Liver (tissue), 9 donors: ENCODE measurements around the gene LRRN1. TPM values are rescaled to one million over a fixed set of nuclear protein-coding genes. Genes with fewer than 3 reads are reported as not detected.

Experiments
- DNase-seq: peaks from one replicate; pipeline ENCODE4 v3.0.0-alpha.2; 2017; ENCODE audit warnings: low spot score
- H3K27ac ChIP-seq, 2 donors: one replicate each; pipeline ENCODE4 v1.7.0; 2013; ENCODE audit warnings: inconsistent platforms in 2 of 2, low read length in 2 of 2, control low read depth in 1 of 2, low read depth in 1 of 2, mild to moderate bottlenecking in 1 of 2
- H3K27me3 ChIP-seq, 4 donors: one replicate each; pipeline versions ENCODE4 v1.6.1 to v1.7.0; 2013; ENCODE audit warnings: low read length in 3 of 4, inconsistent platforms in 1 of 4, mild to moderate bottlenecking in 1 of 4, moderate library complexity in 1 of 4; ENCODE audit not compliant: control insufficient read depth in 4 of 4, insufficient read depth in 4 of 4
- H3K36me3 ChIP-seq, 4 donors: one replicate each; pipeline versions ENCODE4 v1.6.1 to v1.7.0; 2013; ENCODE audit warnings: low read length in 3 of 4, mild to moderate bottlenecking in 3 of 4, low read depth in 1 of 4, moderate library complexity in 1 of 4; ENCODE audit not compliant: control insufficient read depth in 4 of 4, insufficient read depth in 3 of 4
- H3K4me1 ChIP-seq, 4 donors: one replicate each; pipeline versions ENCODE4 v1.6.1 to v1.7.0; 2013; ENCODE audit warnings: low read length in 3 of 4, mild to moderate bottlenecking in 3 of 4, moderate library complexity in 1 of 4; ENCODE audit not compliant: control insufficient read depth in 4 of 4, insufficient read depth in 4 of 4
- H3K4me3 ChIP-seq, 3 donors: one replicate each; pipeline versions ENCODE4 v1.6.1 to v1.7.0; 2013; ENCODE audit warnings: low read length in 3 of 3, control low read depth in 1 of 3, low read depth in 1 of 3, mild to moderate bottlenecking in 1 of 3
- H3K9ac ChIP-seq, 2 donors: one replicate each; pipeline ENCODE4 v1.7.0; 2013; ENCODE audit warnings: low read length in 2 of 2, mild to moderate bottlenecking in 2 of 2, moderate library complexity in 2 of 2, control low read depth in 1 of 2, low read depth in 1 of 2
- H3K9me3 ChIP-seq, 4 donors: one replicate each; pipeline versions ENCODE4 v1.6.1 to v1.7.0; 2013; ENCODE audit warnings: low read length in 3 of 4; ENCODE audit not compliant: control insufficient read depth in 4 of 4
- ATF3 ChIP-seq: IDR thresholded peaks from 2 replicates; pipeline ENCODE4 v1.6.1; 2016; ENCODE audit warnings: antibody characterized with exemption
- EGR1 ChIP-seq, 2 donors: IDR thresholded peaks; 2 replicates each; pipeline ENCODE4 v1.6.1; 2016 to 2018; ENCODE audit warnings: antibody characterized with exemption in 2 of 2, low read depth in 2 of 2
- JUND ChIP-seq, 2 donors: IDR thresholded peaks; 2 replicates each; pipeline ENCODE4 v1.6.1; 2016; ENCODE audit warnings: antibody characterized with exemption in 2 of 2
- NR2F2 ChIP-seq: IDR thresholded peaks from 2 replicates; pipeline ENCODE4 v1.6.1; 2016; ENCODE audit warnings: antibody characterized with exemption
- whole genome bisulfite sequencing: extraction: QIAGEN DNeasy Blood & Tissue Kit; methylation state at CpG from one replicate; pipeline ENCODE4 v1.1.7; 2013; 5-methylcytosine and 5-hydroxymethylcytosine counted together
- polyA plus RNA-seq, 2 donors: library from polyadenylated mRNA; stranded (reverse) in 1 of 2; unstranded in 1 of 2; fragments of 200-250 nt in 1 of 2; fragments of >200 nt in 1 of 2; fragmentation: Nextera tagmentation in 1 of 2; extraction: Ambion mirVana in 1 of 2; gene quantifications; one replicate each; pipeline versions ENCODE4 v1.2.1 to v1.2.3, GENCODE V29; 2013 to 2015
- total RNA-seq, 2 donors: library from RNA; depleted of rRNA; stranded (reverse); fragments of >200 nt; gene quantifications; one replicate each; pipeline ENCODE4 v1.2.3, GENCODE V29; 2014
- TF ChIP-seq, protein P1 (sequence below): IDR thresholded peaks from 2 replicates; pipeline ENCODE4 v1.6.1; 2016; ENCODE audit warnings: antibody characterized with exemption
- donor health status: healthy.
- donor health status: healthy.
- donor health status: healthy.
- donor health status: healthy.
- donor health status: healthy.

LRRN1 gene
- total and polyA plus RNA-seq, 4 donors = 0.14 to 0.59 (median 0.27) TPM

DNA sequence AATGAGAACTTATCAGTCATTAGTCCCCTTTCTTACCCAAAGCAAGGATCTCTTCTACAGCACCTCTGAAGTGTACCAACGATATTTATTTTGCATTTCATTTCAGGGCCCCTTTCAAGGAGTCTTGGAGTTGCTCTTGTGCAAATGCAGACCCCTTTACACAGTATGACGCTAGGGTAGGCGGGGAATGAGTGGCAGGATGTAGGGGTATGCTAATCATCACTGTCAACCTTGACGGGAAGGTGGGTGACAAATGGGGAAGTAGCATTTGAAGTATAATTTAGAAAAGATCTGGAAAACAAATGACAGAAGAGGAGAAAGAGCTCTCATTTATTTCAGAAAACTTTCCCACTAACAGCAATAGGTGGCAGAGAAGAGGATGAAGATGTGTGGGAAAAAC, 94.4 kb downstream of the LRRN1 start:
- DNase-seq = no peak
- TF ChIP-seq ATF3 = no peak
- no peak for TF ChIP-seq NR2F2
- TF ChIP-seq, protein P1, sequence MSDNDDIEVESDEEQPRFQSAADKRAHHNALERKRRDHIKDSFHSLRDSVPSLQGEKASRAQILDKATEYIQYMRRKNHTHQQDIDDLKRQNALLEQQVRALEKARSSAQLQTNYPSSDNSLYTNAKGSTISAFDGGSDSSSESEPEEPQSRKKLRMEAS = no peak
- TF ChIP-seq JUND (IDR thresholded peaks at IDR 0.05) = no peak
- no peak for TF ChIP-seq EGR1 (IDR thresholded peaks at IDR 0.05; ENCODE audit: low read depth in 2 of 2)
- Histone ChIP-seq H3K9me3 (no peaks in the 10 kb centered on the region), H3K9ac (no peak overlapping the region), H3K4me1 (no peaks in the 10 kb centered on the region), H3K36me3 (no peaks in the 10 kb centered on the region), H3K27ac (no peak overlapping the region), H3K4me3 (no peak overlapping the region), H3K27me3 (no peaks in the 10 kb centered on the region)
- 59% methylated on average over 4 of the region's 4 CpGs for WGBS
